ENCODE results near the gene GIPC1.
"Not testable (repeated sequence)": the region's sequence is repeated elsewhere in the genome, so short reads cannot be mapped to it uniquely, and the experiment has no call there.

The GIPC1 gene

GRCh38 chr19:14517446-14517839 is 21.5 kb upstream of the GIPC1 start:
- no peak for DNase-seq

DNA sequence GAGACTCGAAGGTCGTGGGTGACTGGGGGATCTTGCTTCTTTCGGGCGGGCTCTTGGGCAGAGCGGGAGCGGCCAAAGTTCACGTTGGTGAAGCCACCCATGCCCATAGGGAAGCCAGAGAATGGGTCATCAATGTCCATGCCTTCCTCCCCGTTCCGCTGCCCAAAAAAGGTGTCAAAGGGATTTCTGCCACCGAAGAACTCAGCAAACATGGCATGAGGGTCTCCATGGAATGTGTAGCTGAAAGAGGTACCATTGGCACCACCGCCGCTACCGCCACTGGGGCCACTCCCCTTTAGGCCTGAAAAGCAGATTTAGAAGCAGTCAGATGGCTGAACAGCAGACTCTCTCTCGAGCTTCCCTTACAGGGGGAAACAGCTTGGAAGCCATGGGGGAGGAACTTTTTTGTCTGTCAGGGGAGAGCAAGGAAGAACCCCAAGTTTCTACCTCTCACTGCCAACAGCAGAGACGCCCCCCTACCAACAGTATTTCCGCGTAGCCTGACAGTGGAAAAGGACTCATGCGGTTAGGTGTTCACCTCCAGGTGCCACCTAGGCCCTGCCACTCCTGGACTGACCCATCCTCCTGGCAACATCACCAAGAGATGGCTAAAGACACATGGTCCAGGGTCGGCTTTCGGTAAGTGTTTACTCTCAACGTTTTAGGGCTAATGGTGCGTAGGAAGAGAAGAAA is 21.0 kb upstream of the GIPC1 start:
- DNase-seq: no peak

DNA sequence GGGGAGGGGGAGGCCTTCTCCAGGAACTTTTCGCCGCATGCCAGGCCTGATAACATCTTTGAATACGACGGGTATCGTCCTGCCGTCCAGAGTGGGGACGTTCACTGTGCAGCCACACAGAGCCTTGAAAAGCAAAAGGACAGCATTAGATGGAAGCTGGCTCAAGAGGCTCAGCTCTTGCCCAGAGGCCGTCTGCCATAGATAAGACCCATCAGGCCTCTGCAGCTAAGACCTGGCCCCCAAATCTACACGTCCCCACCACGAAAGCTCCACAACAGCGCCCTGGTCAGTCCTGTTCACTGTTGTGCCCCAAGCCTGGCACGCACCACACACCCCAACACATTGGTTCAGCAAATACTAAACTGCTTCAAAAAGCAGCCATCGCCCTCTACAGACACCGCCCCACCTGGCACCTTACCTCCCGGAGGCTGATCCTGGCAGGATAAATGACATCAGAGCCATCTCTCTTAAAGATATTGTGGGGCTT is 20.2 kb upstream of the GIPC1 start:
- DNase-seq: no peak

DNA sequence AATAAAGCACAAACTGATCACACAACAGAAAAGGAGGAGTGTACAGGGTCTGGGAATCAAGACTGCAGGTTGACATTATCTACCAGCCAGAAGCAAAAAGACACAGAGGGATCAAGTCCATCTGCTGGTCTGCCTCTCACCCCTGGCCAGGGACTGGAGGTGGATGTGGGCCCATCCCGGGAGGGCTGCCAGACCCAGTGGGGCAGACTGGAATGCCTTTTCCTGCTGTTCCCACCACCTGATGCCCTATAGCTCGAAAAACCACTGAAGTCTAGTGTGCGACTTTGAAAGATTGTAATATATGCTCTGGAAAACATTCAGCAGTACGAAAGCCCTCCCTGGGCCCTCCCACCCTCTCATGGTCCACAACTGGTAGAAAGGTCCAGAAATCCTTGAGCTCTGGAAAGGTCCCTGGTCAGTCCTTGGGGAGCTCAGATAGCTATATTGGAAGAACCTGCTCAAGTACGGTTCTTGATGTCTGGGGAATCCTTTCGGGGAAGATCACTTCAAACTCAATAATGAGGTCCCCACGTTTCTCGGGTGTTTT is 19.6 kb upstream of the GIPC1 start:
- DNase-seq: no peak

DNA sequence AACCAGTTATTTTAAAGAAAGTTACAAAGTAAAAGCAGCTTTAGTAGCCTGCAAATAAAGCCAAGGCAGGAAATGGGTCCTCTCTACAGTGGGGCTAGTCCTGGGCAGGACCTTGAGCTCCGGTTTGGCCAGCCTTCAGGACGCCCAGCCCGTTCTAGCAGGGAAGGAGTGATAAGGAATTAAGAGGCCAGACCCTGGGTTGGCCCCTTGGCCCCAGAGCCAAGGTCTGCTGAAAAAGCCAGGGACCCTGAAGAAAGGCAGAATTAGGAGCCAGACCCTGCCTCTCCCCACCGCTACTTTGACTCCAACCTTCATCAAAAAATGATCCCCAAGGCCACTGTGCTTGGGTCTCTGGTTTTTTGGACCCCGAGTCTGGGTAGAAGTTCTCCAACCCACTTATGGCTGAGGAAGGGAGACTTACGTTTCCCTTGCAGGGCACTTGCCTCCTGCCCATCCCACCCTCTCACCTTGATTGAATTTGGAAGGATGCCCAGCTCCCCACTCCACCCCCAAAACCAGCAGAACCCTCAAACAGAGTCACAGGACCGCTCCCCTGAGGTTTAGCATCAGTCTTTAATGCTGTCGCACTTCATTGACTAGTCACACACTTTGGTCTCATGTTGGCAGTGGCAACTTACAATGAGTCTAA is 18.4 kb upstream of the GIPC1 start:
- DNase-seq: no peak

GRCh38 chr19:14512406-14512961 is 16.6 kb upstream of the GIPC1 start:
- no peak for DNase-seq

DNA sequence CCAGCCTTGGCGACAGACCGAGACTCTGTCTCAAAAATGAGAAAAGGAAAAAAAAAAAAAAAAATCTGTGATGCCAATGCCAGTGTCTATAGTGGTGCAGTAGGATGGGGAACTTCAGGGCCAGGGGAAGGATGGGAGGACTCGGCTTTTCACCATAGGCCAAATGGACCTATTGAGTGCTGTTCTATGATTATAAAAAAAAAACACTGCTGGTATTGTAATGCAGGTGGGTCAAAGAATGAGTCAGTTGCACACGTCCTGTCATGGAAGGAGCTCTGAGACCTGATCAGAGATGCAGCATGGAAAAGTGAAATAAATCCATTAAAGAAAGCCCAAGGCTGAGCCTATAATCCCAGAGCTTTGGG is 15.3 kb upstream of the GIPC1 start:
- no peak for DNase-seq

- no peak for DNase-seq
These were observed 14.6 kb upstream of the GIPC1 start for GRCh38 chr19:14510311-14511228.

DNA sequence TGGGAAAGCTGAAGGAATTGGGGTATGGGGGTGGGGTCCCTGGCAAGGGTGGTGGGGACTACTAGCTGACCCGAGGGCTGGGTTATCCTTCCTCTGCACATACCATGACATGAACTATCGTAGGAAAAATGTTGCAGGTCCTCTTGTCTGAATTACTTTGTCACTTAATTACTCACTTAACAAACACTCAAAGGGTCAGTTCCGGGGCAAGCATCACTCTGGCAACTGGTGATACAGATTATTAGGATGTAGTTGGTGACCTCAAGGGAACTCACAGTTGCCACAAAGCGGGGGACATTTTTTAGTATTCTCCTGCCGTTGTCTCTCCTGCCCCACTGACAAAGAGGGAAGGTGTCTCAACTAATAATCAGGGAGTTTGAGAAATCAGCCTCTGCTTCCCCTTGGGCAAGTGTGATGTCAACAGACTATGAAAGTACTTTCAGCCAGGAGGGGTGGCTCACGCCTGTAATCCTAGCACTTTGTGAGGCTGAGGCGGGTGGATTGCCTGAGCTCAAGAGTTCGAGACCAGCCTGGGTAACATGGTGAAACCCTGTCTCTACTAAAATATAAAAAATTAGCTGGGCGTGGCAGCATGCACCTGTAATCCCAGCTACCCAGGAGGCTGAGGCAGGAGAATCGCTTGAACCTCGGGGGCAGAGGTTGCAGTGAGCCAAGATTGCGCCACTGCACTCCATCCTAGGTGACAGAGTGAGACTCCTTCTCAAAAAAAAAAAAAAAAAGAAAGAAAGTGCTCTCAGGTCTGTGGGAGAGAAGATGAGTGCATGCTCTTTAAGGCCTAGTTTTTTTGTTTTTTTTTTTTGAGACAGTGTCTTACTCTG is 12.0 kb upstream of the GIPC1 start:
- DNase-seq: no peak

GRCh38 chr19:14505488-14506239 is 9.7 kb upstream of the GIPC1 start:
- no peak for DNase-seq

GRCh38 chr19:14504575-14504974 is 8.6 kb upstream of the GIPC1 start:
- DNase-seq: not testable (repeated sequence)

- DNase-seq: no peak
These were observed 7.4 kb upstream of the GIPC1 start for GRCh38 chr19:14503285-14503684.

- DNase-seq: no peak
These were observed 6.6 kb upstream of the GIPC1 start for GRCh38 chr19:14502334-14503092.

DNA sequence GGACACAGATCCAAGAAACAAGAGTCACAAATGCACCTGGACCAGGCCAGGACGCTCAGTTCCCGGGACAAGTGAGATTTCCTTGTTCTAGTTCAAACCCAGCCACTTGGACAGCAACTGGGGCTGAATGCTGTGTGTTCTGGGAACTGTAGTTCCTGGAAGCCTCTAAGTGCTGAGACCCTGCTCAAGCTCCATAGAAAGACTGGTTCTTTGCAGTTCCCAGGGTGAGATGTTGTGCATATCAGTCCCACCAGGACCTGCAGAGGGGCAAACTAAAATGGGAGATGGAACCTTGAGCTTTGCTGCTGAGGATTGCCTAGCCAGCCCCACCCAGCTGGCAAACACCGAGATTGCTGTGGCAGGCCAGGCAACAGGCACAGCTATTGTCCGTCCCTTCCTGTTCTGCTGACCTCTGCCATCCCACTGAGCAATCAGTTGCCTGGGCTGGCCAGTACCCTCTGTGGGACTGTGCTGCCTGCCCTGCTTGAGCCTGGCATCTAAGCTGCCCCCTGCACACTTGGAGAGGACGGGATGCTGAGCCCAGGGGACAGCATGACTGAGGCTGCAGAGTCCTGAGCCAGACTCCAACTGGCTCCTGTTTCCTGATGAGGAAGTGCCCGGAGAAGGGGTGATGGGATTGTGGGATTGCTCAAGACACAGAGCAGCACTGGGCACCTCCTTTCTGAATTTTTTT is 1.4 kb upstream of the GIPC1 start:
- DNase-seq: no peak

GRCh38 chr19:14496834-14497227 is 904 bp upstream of the GIPC1 start:
- DNase-seq: no peak

GRCh38 chr19:14495672-14496028 is 277 bp downstream of the GIPC1 start:
- DNase-seq: no peak

DNA sequence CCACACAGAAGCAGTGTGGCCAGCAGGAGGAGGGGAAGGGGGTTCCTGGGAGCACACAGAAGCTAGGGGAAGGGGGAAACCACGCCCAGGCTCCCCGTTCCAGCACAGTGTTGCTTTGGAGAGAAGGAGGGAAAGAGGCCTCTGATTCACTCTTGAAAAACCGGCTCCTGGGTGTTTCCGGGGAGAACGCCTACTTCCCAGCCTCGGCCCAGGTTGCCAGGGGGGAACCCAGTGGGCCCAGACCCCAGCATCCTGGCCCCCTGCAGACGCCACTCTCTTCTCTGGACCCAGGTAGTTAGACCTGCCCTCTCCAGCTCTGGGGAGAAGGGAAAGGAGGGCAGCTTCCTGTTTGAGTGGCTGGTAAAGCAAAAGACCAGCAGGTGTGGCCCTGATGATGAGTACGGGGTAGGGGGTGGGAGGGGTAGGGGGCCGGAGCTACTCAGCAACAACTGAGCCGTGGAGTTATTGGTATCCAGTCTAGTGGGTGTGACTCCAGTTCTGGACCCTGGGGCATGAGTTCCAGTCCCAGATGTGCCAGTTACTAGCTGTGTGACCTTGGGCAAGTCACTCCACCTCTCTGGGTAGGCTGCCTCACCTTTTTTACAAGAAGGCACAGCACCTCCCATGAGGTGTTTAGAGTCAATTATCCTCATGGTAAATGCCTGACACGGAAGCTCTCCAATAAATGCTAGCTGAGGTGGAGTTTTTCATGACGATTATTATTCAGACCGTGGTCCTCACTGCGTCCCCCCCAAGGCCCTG is 836 bp downstream of the GIPC1 start:
- DNase-seq: no peak

DNA sequence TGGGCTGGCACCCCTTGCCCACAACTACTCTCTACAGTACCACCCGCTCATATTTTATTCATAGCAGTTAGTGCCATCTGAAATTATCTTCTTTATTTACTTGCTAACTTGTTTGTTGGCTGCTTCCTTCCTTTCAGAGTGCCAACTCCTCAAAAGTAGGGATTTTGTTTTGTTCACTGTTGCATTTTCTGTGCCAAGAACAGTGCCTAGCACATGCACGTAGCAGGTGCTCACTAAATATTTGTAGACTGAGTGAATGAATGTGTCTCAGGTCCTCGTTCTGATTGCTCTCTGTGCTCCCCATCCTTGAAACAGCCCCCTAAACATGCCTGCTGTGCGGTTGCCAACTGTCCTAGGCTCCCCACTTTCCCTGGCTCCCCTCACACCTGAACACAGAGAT is 1.5 kb downstream of the GIPC1 start:
- no peak for DNase-seq

GRCh38 chr19:14492756-14493337 is 3.1 kb downstream of the GIPC1 start:
- no peak for DNase-seq

Data from left hindlimb (tissue), 1 donor.